GM10248 (cell line): ENCODE measurements around the gene GOLGA1.

Experiments used
- CTCF ChIA-PET: fragments of 300-600 bp; sonication (Branson Sonifier 250); formaldehyde crosslinking; extraction: SDS; loops from one replicate; lab custom pipeline; 2021; ENCODE audit warnings: antibody characterized with exemption; lab: Yijun Ruan, JAX
- POLR2A ChIA-PET: fragments of 350-650 bp; sonication (Branson Sonifier 250); formaldehyde crosslinking; extraction: SDS; loops from one replicate; lab custom pipeline; 2020; ENCODE audit warnings: antibody characterized with exemption; lab: Yijun Ruan, JAX
- DNase-seq: peaks from one replicate; pipeline ENCODE4 v3.0.0; 2012; ENCODE audit errors: extremely low spot score
- TF ChIP-seq, protein P1 (sequence below): IDR thresholded peaks from 2 replicates; pipeline ENCODE4 v1.5.1; 2012; ENCODE audit warnings: mild to moderate bottlenecking, low read depth; ENCODE audit errors: extremely low read depth, missing control alignments, control extremely low read depth

The GOLGA1 gene

GRCh38 chr9:124858330-124859046 is 82.4 kb downstream of the GOLGA1 start:
- no peak for DNase-seq
- CTCF ChIA-PET, result interaction anchor here (0.9 to 26.0 kb wide), 4 partner anchors 26 to 97 kb away, joined by 3 to 814 read pairs (median 3); partner anchors contain the start of genes NR6A1 and OLFML2A
- POLR2A ChIA-PET, result interaction anchor here (0.7 kb wide), 1 partner anchor 14 kb away, joined by 3 read pairs; no protein-coding TSS in a partner anchor
- TF ChIP-seq, protein P1, sequence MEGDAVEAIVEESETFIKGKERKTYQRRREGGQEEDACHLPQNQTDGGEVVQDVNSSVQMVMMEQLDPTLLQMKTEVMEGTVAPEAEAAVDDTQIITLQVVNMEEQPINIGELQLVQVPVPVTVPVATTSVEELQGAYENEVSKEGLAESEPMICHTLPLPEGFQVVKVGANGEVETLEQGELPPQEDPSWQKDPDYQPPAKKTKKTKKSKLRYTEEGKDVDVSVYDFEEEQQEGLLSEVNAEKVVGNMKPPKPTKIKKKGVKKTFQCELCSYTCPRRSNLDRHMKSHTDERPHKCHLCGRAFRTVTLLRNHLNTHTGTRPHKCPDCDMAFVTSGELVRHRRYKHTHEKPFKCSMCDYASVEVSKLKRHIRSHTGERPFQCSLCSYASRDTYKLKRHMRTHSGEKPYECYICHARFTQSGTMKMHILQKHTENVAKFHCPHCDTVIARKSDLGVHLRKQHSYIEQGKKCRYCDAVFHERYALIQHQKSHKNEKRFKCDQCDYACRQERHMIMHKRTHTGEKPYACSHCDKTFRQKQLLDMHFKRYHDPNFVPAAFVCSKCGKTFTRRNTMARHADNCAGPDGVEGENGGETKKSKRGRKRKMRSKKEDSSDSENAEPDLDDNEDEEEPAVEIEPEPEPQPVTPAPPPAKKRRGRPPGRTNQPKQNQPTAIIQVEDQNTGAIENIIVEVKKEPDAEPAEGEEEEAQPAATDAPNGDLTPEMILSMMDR, result no peak

DNA sequence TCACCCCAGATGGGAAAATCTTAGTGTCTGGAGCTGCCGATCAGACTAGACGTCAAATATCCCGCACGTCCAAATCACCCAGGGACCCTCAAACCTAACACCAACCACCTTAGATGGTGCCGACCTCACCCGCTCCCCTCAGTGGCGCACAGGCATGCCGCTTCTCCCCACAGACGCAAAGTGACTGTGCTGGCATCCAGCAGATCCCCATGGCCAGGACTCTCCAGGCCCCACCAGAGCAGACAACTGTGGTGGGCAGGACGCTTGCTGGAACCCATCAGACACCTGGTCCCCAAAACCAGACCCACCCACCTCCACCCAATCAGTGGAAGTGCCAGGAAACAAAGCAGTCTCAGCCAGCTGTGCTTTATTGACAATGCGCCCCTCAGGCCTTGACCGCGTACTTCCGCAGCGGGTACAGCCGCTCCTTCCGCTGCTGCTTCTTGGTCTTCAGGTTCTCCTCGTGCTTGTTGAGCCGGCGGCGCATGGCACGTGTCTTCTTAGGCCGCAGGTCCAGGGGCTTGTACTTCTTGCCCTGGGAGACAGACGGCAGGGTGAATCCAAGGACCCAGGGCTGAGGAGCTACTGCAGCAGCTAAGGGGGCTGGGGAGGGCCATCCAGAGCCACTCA is 83.2 kb downstream of the GOLGA1 start:
- DNase-seq, result no peak
- POLR2A ChIA-PET, result interaction anchor here (0.7 to 1.4 kb wide), 2 partner anchors 15 kb away, joined by 3 to 5 read pairs; no protein-coding TSS in a partner anchor
- TF ChIP-seq, protein P1, result no peak
- CTCF ChIA-PET, result interaction anchor here (1.7 to 26.0 kb wide), 2 partner anchors 36 to 83 kb away, joined by 4 to 814 read pairs; partner anchors contain the start of genes NR6A1 and OLFML2A

- TF ChIP-seq, protein P1, result peak; percentile 54
- no peak for DNase-seq
- ChIA-PET POLR2A (interaction anchor here (0.6 to 2.4 kb wide), 5 partner anchors 11 to 86 kb away, joined by 3 to 10 read pairs (median 5); partner anchors contain the start of gene NR6A1), CTCF (interaction anchor here (0.9 to 26.0 kb wide), 7 partner anchors 12 to 92 kb away, joined by 3 to 814 read pairs (median 62); partner anchors contain the start of genes ARPC5L, NR6A1, OLFML2A and RPL35)
Measured at GRCh38 chr9:124855944-124856765, 84.7 kb downstream of the GOLGA1 start.

DNA sequence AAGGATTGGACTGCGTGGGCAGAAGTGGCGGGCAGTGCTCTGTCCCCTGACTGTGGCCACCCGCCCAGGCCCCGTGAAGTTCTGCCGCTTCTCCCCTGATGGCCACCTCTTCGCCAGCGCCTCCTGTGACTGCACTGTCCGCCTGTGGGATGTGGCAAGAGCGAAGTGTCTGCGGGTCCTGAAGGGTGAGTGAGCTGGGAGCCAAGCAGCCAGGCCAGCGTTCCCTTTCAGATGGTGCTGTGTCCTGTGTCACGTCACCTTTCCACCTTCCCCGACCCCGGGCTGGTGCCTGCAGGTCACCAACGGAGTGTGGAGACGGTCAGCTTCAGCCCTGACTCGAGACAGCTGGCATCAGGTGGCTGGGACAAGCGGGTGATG is 85.3 kb downstream of the GOLGA1 start:
- CTCF ChIA-PET, result interaction anchor here (0.9 to 26.0 kb wide), 7 partner anchors 13 to 91 kb away, joined by 3 to 814 read pairs (median 62); partner anchors contain the start of genes ARPC5L, NR6A1, OLFML2A and RPL35
- POLR2A ChIA-PET, result interaction anchor here (2.0 to 2.4 kb wide), 2 partner anchors 10 to 85 kb away, joined by 9 to 10 read pairs; partner anchors contain the start of gene NR6A1
- DNase-seq, result no peak
- TF ChIP-seq, protein P1, result no peak

GRCh38 chr9:124854822-124855221 is 86.1 kb downstream of the GOLGA1 start:
- no peak for DNase-seq
- ChIA-PET POLR2A (interaction anchor here (1.2 to 2.4 kb wide), 2 partner anchors 26 to 84 kb away, joined by 3 to 9 read pairs; partner anchors contain the start of gene NR6A1), CTCF (interaction anchor here (1.6 to 26.0 kb wide), 14 partner anchors 13 to 172 kb away, joined by 3 to 814 read pairs (median 28); partner anchors contain the start of genes ARPC5L, NR6A1, OLFML2A and RPL35)
- TF ChIP-seq, protein P1, result no peak
